NCI-H1417 treated with DMSO at 0.1 percent for 48 hours (cell line): ENCODE measurements around the gene DNMT3B.
"Not testable (repeated sequence)": the region's sequence is repeated elsewhere in the genome, so short reads cannot be mapped to it uniquely, and the experiment has no call there.

Source experiments
- DNase-seq: peaks from one replicate; lab custom pipeline; 2025; lab: John Stamatoyannopoulos, UW

The DNMT3B gene

GRCh38 chr20:32790751-32791057, 28.5 kb downstream of the DNMT3B start:
- no peak for DNase-seq

DNA sequence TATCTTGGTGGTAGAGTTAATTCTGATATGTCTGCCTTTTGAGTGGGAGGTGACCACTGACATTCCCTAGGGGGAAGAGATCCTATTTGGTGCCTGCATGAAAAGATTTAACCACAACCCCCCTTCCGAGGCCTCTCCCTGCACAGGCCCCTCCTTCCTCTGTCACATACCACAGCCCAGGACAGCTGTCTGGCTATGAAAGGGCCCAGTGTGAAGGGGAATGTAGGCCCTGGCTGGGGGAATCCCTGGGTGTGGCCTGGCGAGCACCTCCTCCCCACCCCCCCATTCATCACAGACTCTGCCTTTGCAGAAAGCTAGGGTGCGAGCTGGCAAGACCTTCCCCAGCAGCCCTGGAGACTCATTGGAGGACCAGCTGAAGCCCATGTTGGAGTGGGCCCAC, 30.1 kb downstream of the DNMT3B start:
- DNase-seq = no peak

DNA sequence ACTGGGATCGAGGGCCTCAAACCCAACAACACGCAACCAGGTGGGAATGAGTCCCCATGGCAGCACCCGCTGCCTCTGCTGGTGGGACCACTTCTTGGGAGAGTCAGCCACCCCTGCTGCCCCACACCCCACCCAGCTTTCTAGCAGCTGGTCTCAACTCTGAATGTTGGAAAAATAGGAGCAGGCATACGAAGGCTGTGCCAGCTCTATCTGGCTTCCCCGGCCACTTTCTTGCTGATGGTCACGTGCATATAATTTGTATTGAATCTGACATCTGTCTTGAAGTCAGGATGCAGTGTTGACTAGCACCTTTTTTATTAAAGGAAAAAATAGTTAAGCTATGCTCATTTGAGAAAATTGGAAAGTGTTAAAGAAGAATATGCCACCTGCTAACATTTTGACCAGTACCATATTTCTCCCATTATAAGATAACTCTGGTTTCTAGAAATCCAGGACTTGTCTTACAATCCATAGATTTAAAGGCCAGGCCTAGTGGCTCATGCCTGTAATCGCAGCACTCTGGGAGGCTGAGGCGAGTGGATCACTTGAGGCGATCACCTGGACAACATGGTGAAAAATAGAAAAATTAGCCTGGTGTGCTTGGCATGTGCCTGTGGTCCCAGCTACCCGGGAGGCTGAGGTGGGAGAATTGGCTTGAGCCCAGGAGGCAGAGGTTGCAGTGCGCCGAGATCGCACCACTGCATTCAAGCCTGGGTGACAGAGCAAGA, 30.7 kb downstream of the DNMT3B start:
- DNase-seq = no peak

- no peak for DNase-seq
Observed at GRCh38 chr20:32796383-32796948, 34.3 kb downstream of the DNMT3B start.

DNA sequence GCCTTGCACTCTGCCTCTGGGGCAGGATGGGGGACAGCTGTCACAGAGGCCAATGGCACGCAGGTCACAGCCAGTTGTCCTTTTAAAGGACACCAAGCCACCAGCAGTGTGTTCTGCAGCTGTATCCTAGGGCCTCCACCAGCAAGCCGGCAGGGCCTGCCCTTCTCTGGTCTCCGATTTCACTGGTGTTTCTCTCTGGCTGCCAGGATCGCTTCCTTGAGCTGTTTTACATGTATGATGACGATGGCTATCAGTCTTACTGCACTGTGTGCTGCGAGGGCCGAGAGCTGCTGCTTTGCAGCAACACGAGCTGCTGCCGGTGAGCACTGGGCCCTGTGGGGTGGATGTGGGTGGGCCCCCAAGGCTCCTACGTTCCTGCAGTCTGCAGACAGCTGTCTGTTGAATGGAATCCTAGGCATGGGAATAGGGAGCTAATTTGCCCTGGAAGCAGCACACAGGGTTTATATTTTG, 34.8 kb downstream of the DNMT3B start:
- DNase-seq = no peak

DNA sequence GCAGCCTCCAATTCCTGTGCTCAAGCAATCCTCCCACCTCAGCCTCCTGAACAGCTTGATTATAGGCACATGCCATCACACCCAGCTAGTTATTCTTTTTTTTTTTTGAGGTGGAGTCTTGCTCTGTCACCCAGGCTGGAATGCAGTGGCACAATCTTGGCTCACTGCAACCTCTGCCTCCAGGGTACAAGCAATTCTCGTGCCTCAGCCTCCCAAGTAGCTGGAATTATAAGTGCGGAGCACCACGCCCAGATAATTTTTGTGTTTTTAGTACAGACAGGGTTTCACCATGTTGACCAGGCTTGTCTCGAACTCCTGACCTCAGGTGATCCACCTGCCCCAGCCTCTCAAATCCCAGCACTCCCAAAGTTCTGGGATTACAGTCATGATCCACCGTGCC, 35.4 kb downstream of the DNMT3B start:
- not testable (repeated sequence) for DNase-seq

DNA sequence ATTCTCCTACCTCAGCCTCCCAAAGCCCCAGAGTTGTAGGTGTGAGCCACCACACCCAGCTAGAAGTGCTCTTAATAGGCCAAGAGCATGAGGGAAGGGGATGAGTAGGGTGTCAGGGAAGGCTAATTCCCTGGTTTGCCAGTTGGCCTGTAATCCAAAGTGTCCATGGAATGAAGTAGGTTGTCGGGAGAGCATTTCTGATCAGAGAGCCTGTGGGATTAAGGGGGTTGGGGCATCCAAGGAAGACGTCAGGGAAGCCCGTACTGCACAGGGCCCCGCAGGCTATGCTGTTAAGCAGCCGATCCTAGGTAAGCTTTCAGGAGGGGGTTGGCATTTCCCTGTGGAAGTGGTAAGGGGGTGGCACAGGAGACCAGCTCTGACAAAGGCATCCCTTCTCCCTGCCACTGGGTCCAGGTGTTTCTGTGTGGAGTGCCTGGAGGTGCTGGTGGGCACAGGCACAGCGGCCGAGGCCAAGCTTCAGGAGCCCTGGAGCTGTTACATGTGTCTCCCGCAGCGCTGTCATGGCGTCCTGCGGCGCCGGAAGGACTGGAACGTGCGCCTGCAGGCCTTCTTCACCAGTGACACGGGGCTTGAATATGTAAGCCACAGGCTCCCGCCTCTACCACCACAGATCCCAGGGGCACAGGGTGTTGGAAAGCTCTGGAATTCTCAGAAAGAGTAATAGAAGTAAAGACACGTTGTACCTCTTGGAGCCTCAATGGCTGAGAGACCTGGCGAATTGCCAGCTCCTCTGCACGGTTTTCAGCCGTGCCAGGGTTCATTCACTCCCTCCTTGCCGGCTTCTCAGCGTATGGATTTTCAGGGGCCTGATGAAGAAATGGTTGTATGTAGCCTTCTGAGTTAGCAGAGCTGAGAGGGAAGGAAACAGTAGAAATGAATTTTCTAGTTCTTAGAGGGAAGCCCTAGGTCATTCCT, 36.1 kb downstream of the DNMT3B start:
- no peak for DNase-seq

DNA sequence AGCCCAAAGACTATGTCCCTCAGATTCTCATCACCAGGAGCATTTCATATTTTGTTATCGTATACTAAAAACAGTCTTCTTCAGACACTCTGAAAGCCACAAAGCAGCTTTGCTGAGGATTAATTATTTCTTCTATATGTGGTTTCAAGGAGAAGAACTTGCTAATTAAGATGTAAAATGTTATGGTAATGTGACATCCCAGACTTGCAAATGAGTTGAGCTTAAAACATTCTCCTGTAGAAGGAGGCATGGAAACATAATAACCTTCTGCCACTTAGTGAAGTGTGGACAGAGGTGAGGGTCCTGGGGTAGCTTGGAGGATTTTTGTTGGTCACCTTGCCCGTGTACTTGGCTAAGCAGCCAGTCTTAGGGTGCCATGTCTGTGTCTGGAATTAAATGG, 40.9 kb downstream of the DNMT3B start:
- no peak for DNase-seq

DNA sequence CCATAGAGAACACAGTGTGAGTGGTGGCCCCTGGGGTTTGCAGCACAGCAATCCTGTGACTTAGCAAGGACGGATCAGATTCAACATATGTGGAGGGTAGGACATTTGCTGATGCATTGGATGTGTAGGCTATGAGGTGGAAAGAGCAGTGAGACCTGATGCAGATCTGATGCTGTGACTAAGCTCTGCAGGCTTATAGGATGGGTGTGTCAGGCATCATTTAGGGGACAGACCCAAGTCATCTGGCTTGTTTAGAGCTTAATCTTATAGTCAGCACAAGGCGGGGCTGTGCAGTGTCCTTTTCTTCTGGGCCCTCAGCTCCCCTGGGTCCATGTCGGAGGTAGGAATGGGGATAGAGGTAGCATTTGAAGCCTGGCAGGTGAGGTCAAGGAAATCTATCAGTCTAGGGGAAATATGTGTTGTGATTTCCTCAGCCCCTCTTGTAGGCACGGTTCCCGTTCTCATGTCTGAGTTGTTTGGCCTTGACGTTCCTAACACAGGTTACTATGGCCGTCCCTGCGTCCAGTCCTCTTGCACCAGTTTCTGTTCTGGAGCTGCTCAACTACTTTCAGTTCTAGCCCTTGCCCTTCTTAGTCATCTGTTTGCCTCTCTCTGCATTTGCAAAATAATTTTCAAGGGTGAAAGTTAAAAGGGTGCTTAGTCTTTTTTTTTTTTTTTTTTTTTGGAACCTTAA, 42.0 kb downstream of the DNMT3B start:
- DNase-seq = no peak

DNA sequence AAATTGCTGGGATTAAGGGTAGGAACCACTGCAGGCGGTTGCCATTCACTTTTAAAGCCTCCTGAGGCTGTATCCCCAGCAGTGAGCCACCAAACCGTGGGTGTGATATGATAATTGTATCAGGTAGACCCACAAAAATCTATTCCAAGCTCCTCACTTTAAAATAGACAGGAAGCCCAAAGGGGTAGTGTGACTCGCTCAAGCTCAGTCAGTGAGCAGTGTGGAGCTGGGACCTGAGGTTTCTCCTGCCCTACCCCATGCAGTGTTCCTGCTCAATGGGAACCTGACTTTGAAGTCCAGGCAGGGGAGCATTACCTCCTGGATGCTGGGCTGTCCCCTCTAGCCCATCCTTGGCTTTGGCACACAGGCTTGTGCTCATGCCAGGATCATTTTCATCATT, 42.6 kb downstream of the DNMT3B start:
- no peak for DNase-seq

- no peak for DNase-seq
Observed at GRCh38 chr20:32805721-32806120, 43.5 kb downstream of the DNMT3B start.

DNA sequence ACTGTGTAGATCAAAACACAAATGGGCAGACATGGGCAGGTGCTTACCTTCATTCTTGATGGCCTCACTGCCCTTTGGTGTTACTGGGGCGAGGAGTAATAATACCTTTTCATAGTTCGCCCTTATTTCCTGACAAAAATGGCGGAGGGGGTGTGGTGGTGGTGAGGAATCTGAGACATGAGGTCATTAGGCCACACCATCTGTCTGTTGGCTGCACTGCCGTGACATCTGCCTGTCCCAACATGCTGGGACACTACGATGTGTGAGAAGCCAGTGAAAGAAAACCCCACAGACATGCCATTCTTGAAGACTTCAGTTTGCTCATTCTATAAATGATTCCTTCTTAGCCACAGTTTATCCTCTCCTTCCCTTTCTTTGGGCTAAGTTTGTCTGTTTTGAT, 44.2 kb downstream of the DNMT3B start:
- no peak for DNase-seq

- no peak for DNase-seq
Observed at GRCh38 chr20:32807706-32808105, 45.5 kb downstream of the DNMT3B start.

DNA sequence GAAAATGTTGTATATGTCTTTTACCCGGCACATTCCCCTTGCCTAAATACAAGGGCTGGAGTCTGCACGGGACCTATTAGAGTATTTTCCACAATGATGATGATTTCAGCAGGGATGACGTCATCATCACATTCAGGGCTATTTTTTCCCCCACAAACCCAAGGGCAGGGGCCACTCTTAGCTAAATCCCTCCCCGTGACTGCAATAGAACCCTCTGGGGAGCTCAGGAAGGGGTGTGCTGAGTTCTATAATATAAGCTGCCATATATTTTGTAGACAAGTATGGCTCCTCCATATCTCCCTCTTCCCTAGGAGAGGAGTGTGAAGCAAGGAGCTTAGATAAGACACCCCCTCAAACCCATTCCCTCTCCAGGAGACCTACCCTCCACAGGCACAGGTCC, 46.3 kb downstream of the DNMT3B start:
- DNase-seq = no peak

GRCh38 chr20:32809907-32810306, 47.7 kb downstream of the DNMT3B start:
- no peak for DNase-seq

GRCh38 chr20:32810941-32811340, 48.8 kb downstream of the DNMT3B start:
- DNase-seq = no peak

- DNase-seq = no peak
Observed at GRCh38 chr20:32811886-32812285, 49.7 kb downstream of the DNMT3B start.

GRCh38 chr20:32819992-32820697, 58.0 kb downstream of the DNMT3B start:
- DNase-seq = peak; percentile 6

DNA sequence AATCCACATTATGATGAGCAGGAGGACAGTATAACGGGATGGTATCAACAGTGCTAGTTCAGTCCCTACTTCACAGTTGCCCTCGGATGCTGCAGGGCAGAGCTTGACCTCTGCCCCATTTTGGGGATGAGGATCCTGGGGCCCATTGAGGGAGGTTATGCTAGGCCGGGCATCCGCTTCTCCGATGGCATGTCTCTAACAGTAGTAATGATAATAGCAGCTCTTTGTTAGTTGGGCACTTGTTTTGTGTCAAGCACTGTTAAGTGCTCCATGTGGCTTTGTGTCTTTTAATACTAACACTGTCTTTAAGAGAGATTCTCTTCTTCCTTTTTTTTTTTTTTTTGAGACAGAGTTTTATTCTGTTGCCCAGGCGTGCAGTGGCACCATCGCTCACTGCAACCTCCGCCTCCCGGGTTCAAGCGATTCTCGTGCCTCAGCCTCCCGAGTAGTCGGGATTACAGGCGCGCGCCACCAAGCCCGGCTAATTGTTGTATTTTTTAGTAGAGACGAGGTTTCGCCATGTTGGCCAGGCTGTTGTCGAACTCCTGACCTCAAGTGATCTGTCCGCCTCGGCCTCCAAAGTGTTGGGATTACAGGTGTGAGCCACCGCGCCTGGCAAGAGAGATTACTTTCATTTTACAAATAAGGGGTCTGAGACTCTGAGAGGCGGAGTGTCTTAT, 58.7 kb downstream of the DNMT3B start:
- DNase-seq = no peak

DNA sequence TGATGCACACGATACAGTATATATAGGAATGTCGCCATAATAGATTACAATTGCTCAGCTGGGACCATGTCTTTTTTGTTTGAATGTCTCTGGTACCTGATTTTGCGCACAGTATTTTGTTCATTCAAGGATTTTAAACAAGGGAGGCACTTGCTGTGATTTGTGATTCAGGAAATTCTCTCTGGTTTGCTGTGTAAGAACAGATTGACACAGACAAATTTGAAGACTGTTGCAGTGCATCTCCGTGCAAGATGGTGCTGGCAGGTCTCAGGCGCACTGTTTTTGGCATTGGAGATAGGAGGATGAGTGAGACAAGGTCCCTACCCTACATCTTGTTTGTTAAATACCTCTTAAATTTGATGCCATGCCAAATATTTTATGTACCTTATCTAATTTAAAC, 60.0 kb downstream of the DNMT3B start:
- DNase-seq = no peak

GRCh38 chr20:32823078-32823477, 60.9 kb downstream of the DNMT3B start:
- DNase-seq = no peak
